Fibroblast of villous mesenchyme (primary cell): ENCODE measurements around the gene TSGA10IP. TPM values are rescaled to one million over a fixed set of nuclear protein-coding genes. Genes with fewer than 3 reads are reported as not detected.
A peak's percentile ranks its signal among the peaks of the same experiment; 100 is the strongest.

Experiments used
- DNase-seq: peaks from one replicate; pipeline ENCODE4 v3.0.0-alpha.2; 2010; ENCODE audit warnings: low read depth
- H3K4me3 ChIP-seq: 2 replicates; pipeline ENCODE4 v1.5.1; 2011; ENCODE audit warnings: low read depth, mild to moderate bottlenecking, low read length
- CTCF ChIP-seq: IDR thresholded peaks from 2 replicates; pipeline ENCODE4 v1.5.1; 2012; ENCODE audit warnings: low read depth, mild to moderate bottlenecking, low read length; ENCODE audit not compliant: insufficient read depth
- total RNA-seq: library from RNA; depleted of rRNA; stranded (reverse); fragments of >200 nt; gene quantifications from 2 replicates; pipeline ENCODE4 v1.2.3, GENCODE V29; 2012

The TSGA10IP gene
- total RNA-seq, 1 donor = not detected

GRCh38 chr11:65921876-65922275 is 23.4 kb upstream of the TSGA10IP start:
- no peak overlapping the region for H3K4me3 ChIP-seq
- TF ChIP-seq CTCF = no peak
- no peak for DNase-seq

- TF ChIP-seq CTCF = no peak
- no peak for DNase-seq
- no peak overlapping the region for H3K4me3 ChIP-seq
Measured at GRCh38 chr11:65922565-65922964, 22.7 kb upstream of the TSGA10IP start.

- H3K4me3 ChIP-seq = no peak overlapping the region
- no peak for DNase-seq
- no peak for TF ChIP-seq CTCF
Measured at GRCh38 chr11:65925397-65925796, 19.9 kb upstream of the TSGA10IP start.

- H3K4me3 ChIP-seq = no peak overlapping the region
- peak; percentile 47 for DNase-seq
- TF ChIP-seq CTCF = no peak
Measured at GRCh38 chr11:65927904-65928397, 17.3 kb upstream of the TSGA10IP start.

GRCh38 chr11:65928667-65929066 is 16.6 kb upstream of the TSGA10IP start:
- H3K4me3 ChIP-seq = no peak overlapping the region
- DNase-seq = no peak
- no peak for TF ChIP-seq CTCF

GRCh38 chr11:65931773-65932557 is 13.3 kb upstream of the TSGA10IP start:
- TF ChIP-seq CTCF = no peak
- no peak for DNase-seq
- no peak overlapping the region for H3K4me3 ChIP-seq

- DNase-seq = peak; percentile 32
- TF ChIP-seq CTCF = no peak
Measured at GRCh38 chr11:65932558-65932919, 12.7 kb upstream of the TSGA10IP start.

More at GRCh38 chr11:65932558-65932919, 12.7 kb upstream of the TSGA10IP start:
- no peak overlapping the region for H3K4me3 ChIP-seq
